Lower leg skin (tissue), 4 donors: ENCODE measurements around the gene FBXO22. TPM values are rescaled to one million over a fixed set of nuclear protein-coding genes. Genes with fewer than 3 reads are reported as not detected.
"Not testable (repeated sequence)": the region's sequence is repeated elsewhere in the genome, so short reads cannot be mapped to it uniquely, and the experiment has no call there.

Experiments
- DNase-seq, 2 donors: peaks; one replicate each; pipeline ENCODE4 v3.0.0-alpha.2; 2019; ENCODE audit warnings: low spot score in 2 of 2
- H3K4me3 ChIP-seq: fragments of 200-600 bp; sonication (generic); 2 replicates; pipeline ENCODE4 v1.5.1; 2017; ENCODE audit warnings: mild to moderate bottlenecking, low read depth; ENCODE audit not compliant: poor library complexity, severe bottlenecking
- CTCF ChIP-seq, 3 donors: fragments of 450-650 bp; IDR thresholded peaks; one replicate each; pipeline ENCODE4 v1.5.1; 2016; ENCODE audit warnings: antibody characterized with exemption in 3 of 3, mild to moderate bottlenecking in 3 of 3, moderate library complexity in 2 of 3
- POLR2A ChIP-seq, 2 donors: fragments of 450-650 bp; IDR thresholded peaks; one replicate each; pipeline ENCODE4 v1.6.1; 2016 to 2017; ENCODE audit warnings: antibody characterized with exemption in 2 of 2, mild to moderate bottlenecking in 1 of 2, moderate library complexity in 1 of 2
- WGBS, 2 donors: methylation state at CpG; one replicate each; pipeline ENCODE4 v1.1.5; 2018; 5-methylcytosine and 5-hydroxymethylcytosine counted together
- intact Hi-C: fragments of 100-400 bp; cut with DNase I; formaldehyde crosslinking; loops from one replicate; pipeline ENCODE4 v1.15.0; 2023; ENCODE audit warnings: low total_unique reads
- total RNA-seq, 4 donors: library from RNA; depleted of rRNA; stranded (reverse); fragments of >200 nt; gene quantifications; one replicate each; pipeline ENCODE4 v1.1.0, GENCODE V29; 2016

Gene FBXO22
- total RNA-seq, result 10 to 100 TPM; 17.4 to 25.3 (median 21.6) TPM

- TF ChIP-seq POLR2A (IDR thresholded peaks at IDR 0.05) (peak in 1 of 2 donors; percentile 8), CTCF (IDR thresholded peaks at IDR 0.05) (no peak)
- intact Hi-C loops, result no loop called here
- peak within 1 kb of the TSS; percentile 79 for H3K4me3 ChIP-seq
- 4 to 5% methylated on average over 23 to 45 of the region's 63 CpGs for WGBS, 2 donors
- DNase-seq, result peak; percentile 84 to 97
Measured at GRCh38 chr15:75903331-75904239, at the start of gene FBXO22. Gene FBXO22, plus strand, starts transcription at chr15:75903878. Its CDS starts 86 bp downstream, at chr15:75903964.

- TF ChIP-seq POLR2A (IDR thresholded peaks at IDR 0.05) (no peak), CTCF (IDR thresholded peaks at IDR 0.05) (no peak)
- no peak for DNase-seq
- H3K4me3 ChIP-seq, result no peak overlapping the region
- intact Hi-C loops, result no loop called here
Measured at GRCh38 chr15:75857886-75858285, 45.8 kb upstream of the FBXO22 start.

- no peak for DNase-seq
- intact Hi-C loops, result no loop called here
- WGBS, 2 donors, result 81 to 82% methylated on average over 6 of the region's 6 CpGs
Measured at GRCh38 chr15:75861750-75862402, 41.8 kb upstream of the FBXO22 start.

GRCh38 chr15:75862796-75863195 lies 40.9 kb upstream of the FBXO22 start:
- no peak for TF ChIP-seq CTCF (IDR thresholded peaks at IDR 0.05)
- no peak for TF ChIP-seq POLR2A (IDR thresholded peaks at IDR 0.05)

More at GRCh38 chr15:75861750-75862402, 41.8 kb upstream of the FBXO22 start:
- TF ChIP-seq CTCF (IDR thresholded peaks at IDR 0.05) (no peak), POLR2A (IDR thresholded peaks at IDR 0.05) (no peak)
- H3K4me3 ChIP-seq, result no peak overlapping the region

GRCh38 chr15:75864213-75865059 lies 39.2 kb upstream of the FBXO22 start:
- DNase-seq, result no peak
- intact Hi-C loops, result no loop called here
- no peak overlapping the region for H3K4me3 ChIP-seq
- TF ChIP-seq CTCF (IDR thresholded peaks at IDR 0.05), result no peak
- TF ChIP-seq POLR2A (IDR thresholded peaks at IDR 0.05), result no peak
- WGBS, 2 donors, result 79 to 80% methylated on average over 5 of the region's 5 CpGs

More at GRCh38 chr15:75862796-75863195, 40.9 kb upstream of the FBXO22 start:
- H3K4me3 ChIP-seq, result no peak overlapping the region
- WGBS, 2 donors, result 95 to 97% methylated on average over 1 of the region's 1 CpG
- intact Hi-C loops, result no loop called here
- no peak for DNase-seq

GRCh38 chr15:75866045-75866444 lies 37.6 kb upstream of the FBXO22 start:
- DNase-seq, H3K4me3 ChIP-seq, intact Hi-C loops: not testable (repeated sequence)
- 91 to 100% methylated on average over 1 of the region's 1 CpG for WGBS, 2 donors
